ENCODE data around the gene CDK10. TPM values are rescaled to one million over a fixed set of nuclear protein-coding genes. Genes with fewer than 3 reads are reported as not detected.
"Not testable (repeated sequence)": the region's sequence is repeated elsewhere in the genome, so short reads cannot be mapped to it uniquely, and the experiment has no call there.

Gene CDK10
- total RNA-seq, 1 donor from 2014 or later = 40.5 TPM

- FAIRE-seq = no peak
- H3K9me3 ChIP-seq (ENCODE audit: insufficient read depth, low read depth, low read length) = no peaks in the 10 kb centered on the region
- no peak for DNase-seq (ENCODE audit: low read depth)
- H3K4me2 ChIP-seq (ENCODE audit: low read length) = no peak overlapping the region
- Mint-ChIP-seq H3K9me3 (ENCODE audit: unreplicated experiment) (peaks cover under 1% of the 10 kb centered on the region), H3K27me3 (ENCODE audit: low read depth, unreplicated experiment) (no peaks in the 10 kb centered on the region), H3K4me1 (ENCODE audit: low read depth, unreplicated experiment) (peaks cover 8% of the 10 kb centered on the region), H3K4me3 (ENCODE audit: unreplicated experiment) (no peak overlapping the region), H3K27ac (ENCODE audit: unreplicated experiment) (no peak overlapping the region), H3K36me3 (ENCODE audit: low read depth, unreplicated experiment) (peaks cover 26% of the 10 kb centered on the region)
- peaks cover 6% of the 10 kb centered on the region for H3K4me1 ChIP-seq (ENCODE audit: insufficient read depth, low read length)
- H3K36me3 ChIP-seq (ENCODE audit: insufficient read depth, low read length) = no peaks in the 10 kb centered on the region
- H3K27ac ChIP-seq (ENCODE audit: low read depth, low read length) = no peak overlapping the region
- no peaks in the 10 kb centered on the region for H3K79me2 ChIP-seq (ENCODE audit: insufficient read depth, low read length)
- H2AFZ ChIP-seq (ENCODE audit: low read depth, low read length) = no peak overlapping the region
- H3K9ac ChIP-seq (ENCODE audit: low read length) = no peak overlapping the region
- no peaks in the 10 kb centered on the region for H3K27me3 ChIP-seq (ENCODE audit: insufficient read depth, low read length)
- TF ChIP-seq, protein P1, sequence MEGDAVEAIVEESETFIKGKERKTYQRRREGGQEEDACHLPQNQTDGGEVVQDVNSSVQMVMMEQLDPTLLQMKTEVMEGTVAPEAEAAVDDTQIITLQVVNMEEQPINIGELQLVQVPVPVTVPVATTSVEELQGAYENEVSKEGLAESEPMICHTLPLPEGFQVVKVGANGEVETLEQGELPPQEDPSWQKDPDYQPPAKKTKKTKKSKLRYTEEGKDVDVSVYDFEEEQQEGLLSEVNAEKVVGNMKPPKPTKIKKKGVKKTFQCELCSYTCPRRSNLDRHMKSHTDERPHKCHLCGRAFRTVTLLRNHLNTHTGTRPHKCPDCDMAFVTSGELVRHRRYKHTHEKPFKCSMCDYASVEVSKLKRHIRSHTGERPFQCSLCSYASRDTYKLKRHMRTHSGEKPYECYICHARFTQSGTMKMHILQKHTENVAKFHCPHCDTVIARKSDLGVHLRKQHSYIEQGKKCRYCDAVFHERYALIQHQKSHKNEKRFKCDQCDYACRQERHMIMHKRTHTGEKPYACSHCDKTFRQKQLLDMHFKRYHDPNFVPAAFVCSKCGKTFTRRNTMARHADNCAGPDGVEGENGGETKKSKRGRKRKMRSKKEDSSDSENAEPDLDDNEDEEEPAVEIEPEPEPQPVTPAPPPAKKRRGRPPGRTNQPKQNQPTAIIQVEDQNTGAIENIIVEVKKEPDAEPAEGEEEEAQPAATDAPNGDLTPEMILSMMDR (IDR thresholded peaks at IDR 0.05; ENCODE audit: insufficient read depth, low read depth, low read length) = no peak
- TF ChIP-seq EZH2 (IDR thresholded peaks at IDR 0.05; ENCODE audit: insufficient read depth, low read length) = no peak
- H3K4me3 ChIP-seq (ENCODE audit: insufficient read depth, low read depth, low read length) = no peak overlapping the region
- no peaks in the 10 kb centered on the region for H4K20me1 ChIP-seq (ENCODE audit: insufficient read depth, low read length)
Measured at GRCh38 chr16:89669755-89670154, 16.7 kb upstream of the CDK10 start.

DNA sequence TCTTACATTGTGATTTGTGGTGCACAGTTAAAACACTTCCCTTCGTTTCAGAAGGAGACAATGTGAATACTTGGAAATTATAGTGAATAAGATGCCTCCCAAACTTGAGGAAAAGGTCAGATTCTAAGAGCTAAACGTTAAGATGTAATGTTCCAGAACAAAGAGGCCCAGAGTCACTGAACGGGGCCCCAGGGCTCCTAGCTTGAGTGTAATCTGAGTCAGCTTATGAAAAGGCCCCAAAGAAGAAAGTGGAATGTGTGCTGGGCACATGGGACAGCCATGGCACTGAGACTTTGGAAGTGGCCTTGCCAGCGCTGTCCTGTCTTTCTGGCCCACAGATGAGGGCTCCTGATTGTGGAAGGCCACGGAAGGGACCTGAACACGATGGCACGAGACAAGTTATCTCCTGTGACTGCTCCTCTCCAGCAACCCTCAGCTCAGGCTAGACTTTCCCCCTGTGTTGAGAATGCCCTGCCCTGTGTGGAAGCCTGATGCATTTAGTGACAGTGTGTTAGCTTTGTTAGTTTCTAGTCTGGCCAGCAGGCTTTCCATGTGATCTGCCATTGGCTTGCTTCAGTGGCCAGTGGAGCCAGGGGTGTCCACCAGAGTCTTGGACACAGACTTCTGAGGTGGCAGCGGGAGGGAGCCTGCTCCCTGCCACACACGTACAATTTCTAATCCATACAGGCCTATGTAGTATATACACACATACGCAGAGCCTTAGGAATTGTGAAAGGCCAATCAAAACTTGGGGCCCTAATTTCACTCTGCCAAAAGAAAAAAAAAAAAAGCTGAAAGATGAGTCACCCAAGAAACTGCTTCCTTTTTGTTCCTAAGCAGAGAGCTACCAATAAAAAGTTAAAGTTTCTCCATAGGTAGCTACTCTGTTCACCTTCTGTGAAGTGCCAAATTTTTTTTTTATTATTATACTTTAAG, 15.7 kb upstream of the CDK10 start:
- H3K27ac Mint-ChIP-seq (ENCODE audit: unreplicated experiment) = peak overlapping the region; percentile 62
- TF ChIP-seq, protein P1 (IDR thresholded peaks at IDR 0.05; ENCODE audit: insufficient read depth, low read depth, low read length) = no peak
- no peak for TF ChIP-seq EZH2 (IDR thresholded peaks at IDR 0.05; ENCODE audit: insufficient read depth, low read length)
- Histone ChIP-seq H3K4me2 (ENCODE audit: low read length) (no peak overlapping the region), H3K9ac (ENCODE audit: low read length) (no peak overlapping the region), H2AFZ (ENCODE audit: low read depth, low read length) (no peak overlapping the region), H3K4me1 (ENCODE audit: insufficient read depth, low read length) (peaks cover 6% of the 10 kb centered on the region), H3K9me3 (ENCODE audit: insufficient read depth, low read depth, low read length) (no peaks in the 10 kb centered on the region), H3K4me3 (ENCODE audit: insufficient read depth, low read depth, low read length) (no peak overlapping the region), H3K27ac (ENCODE audit: low read depth, low read length) (no peak overlapping the region), H4K20me1 (ENCODE audit: insufficient read depth, low read length) (no peaks in the 10 kb centered on the region), H3K79me2 (ENCODE audit: insufficient read depth, low read length) (no peaks in the 10 kb centered on the region), H3K27me3 (ENCODE audit: insufficient read depth, low read length) (no peaks in the 10 kb centered on the region), H3K36me3 (ENCODE audit: insufficient read depth, low read length) (no peaks in the 10 kb centered on the region)
- H3K36me3 Mint-ChIP-seq (ENCODE audit: low read depth, unreplicated experiment) = peaks cover 26% of the 10 kb centered on the region
- DNase-seq (ENCODE audit: low read depth) (peak; percentile 18), FAIRE-seq (no peak)
- peaks cover 8% of the 10 kb centered on the region for H3K4me1 Mint-ChIP-seq (ENCODE audit: low read depth, unreplicated experiment)
- H3K27me3 Mint-ChIP-seq (ENCODE audit: low read depth, unreplicated experiment) = no peaks in the 10 kb centered on the region
- H3K4me3 Mint-ChIP-seq (ENCODE audit: unreplicated experiment) = no peak overlapping the region
- H3K9me3 Mint-ChIP-seq (ENCODE audit: unreplicated experiment) = no peaks in the 10 kb centered on the region

DNA sequence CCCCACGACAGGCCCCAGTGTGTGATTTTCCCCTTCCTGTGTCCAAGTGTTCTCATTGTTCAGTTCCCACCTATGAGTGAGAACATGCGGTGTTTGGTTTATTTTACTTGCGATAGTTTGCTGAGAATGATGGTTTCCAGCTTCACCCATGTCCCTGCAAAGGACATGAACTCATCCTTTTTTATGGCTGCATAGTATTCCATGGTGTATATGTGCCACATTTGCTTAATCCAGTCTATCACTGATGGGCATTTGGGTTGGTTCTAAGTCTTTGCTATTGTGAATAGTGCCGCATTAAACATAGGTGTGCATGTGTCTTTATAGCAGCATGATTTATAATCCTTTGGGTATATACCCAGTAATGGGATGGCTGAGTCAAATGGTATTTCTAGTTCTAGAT, 14.9 kb upstream of the CDK10 start:
- not testable (repeated sequence) for H3K4me3 ChIP-seq (ENCODE audit: insufficient read depth, low read depth, low read length); H3K4me1 Mint-ChIP-seq (ENCODE audit: low read depth, unreplicated experiment); H3K79me2 ChIP-seq (ENCODE audit: insufficient read depth, low read length); H3K4me3 Mint-ChIP-seq (ENCODE audit: unreplicated experiment); H3K4me1 ChIP-seq (ENCODE audit: insufficient read depth, low read length); H3K27me3 Mint-ChIP-seq (ENCODE audit: low read depth, unreplicated experiment); FAIRE-seq; H3K27ac ChIP-seq (ENCODE audit: low read depth, low read length); H3K27ac Mint-ChIP-seq (ENCODE audit: unreplicated experiment); H3K9me3 ChIP-seq (ENCODE audit: insufficient read depth, low read depth, low read length); H4K20me1 ChIP-seq (ENCODE audit: insufficient read depth, low read length); H3K9ac ChIP-seq (ENCODE audit: low read length); H3K27me3 ChIP-seq (ENCODE audit: insufficient read depth, low read length); H2AFZ ChIP-seq (ENCODE audit: low read depth, low read length); H3K36me3 ChIP-seq (ENCODE audit: insufficient read depth, low read length); H3K4me2 ChIP-seq (ENCODE audit: low read length); DNase-seq (ENCODE audit: low read depth); H3K9me3 Mint-ChIP-seq (ENCODE audit: unreplicated experiment)
- peaks cover 25% of the 10 kb centered on the region for H3K36me3 Mint-ChIP-seq (ENCODE audit: low read depth, unreplicated experiment)
